HG03521 (cell line): ENCODE data around the gene NSUN6.
"Not testable (repeated sequence)": the region's sequence is repeated elsewhere in the genome, so short reads cannot be mapped to it uniquely, and the experiment has no call there.

ENCODE experiments used
- ATAC-seq: cut with Tn5 transposase; IDR thresholded peaks from one replicate; pipeline ENCODE4 v1.9.1; 2021; ENCODE audit warnings: mild to moderate bottlenecking, moderate library complexity; ENCODE audit not compliant: unreplicated experiment

The NSUN6 gene

GRCh38 chr10:18659819-18660535, 8.6 kb upstream of the NSUN6 start:
- ATAC-seq: peak; percentile 16

- ATAC-seq: peak; percentile 89
These were observed 7.9 kb upstream of the NSUN6 start, which contains the start of gene ARL5B for GRCh38 chr10:18659125-18659818. TSS of gene ARL5B (plus strand) at chr10:18659431. CDS start at chr10:18659638, 207 bp downstream.

GRCh38 chr10:18658271-18659124, 7.1 kb upstream of the NSUN6 start:
- no peak for ATAC-seq

GRCh38 chr10:18656724-18657123, 5.3 kb upstream of the NSUN6 start:
- no peak for ATAC-seq

- ATAC-seq: no peak
These were observed 1.7 kb upstream of the NSUN6 start for GRCh38 chr10:18653112-18653511.

GRCh38 chr10:18650404-18650997, 886 bp downstream of the NSUN6 start:
- no peak for ATAC-seq

GRCh38 chr10:18649364-18649959, 1.9 kb downstream of the NSUN6 start:
- no peak for ATAC-seq

GRCh38 chr10:18647945-18648344, 3.4 kb downstream of the NSUN6 start:
- no peak for ATAC-seq

- no peak for ATAC-seq
These were observed 4.2 kb downstream of the NSUN6 start for GRCh38 chr10:18647151-18647550.

GRCh38 chr10:18639719-18640118, 11.7 kb downstream of the NSUN6 start:
- not testable (repeated sequence) for ATAC-seq

GRCh38 chr10:18637400-18637799, 14.0 kb downstream of the NSUN6 start:
- ATAC-seq: not testable (repeated sequence)

GRCh38 chr10:18635995-18636394, 15.4 kb downstream of the NSUN6 start:
- ATAC-seq: no peak

GRCh38 chr10:18632500-18632899, 18.9 kb downstream of the NSUN6 start:
- ATAC-seq: not testable (repeated sequence)

GRCh38 chr10:18627452-18628018, 23.9 kb downstream of the NSUN6 start:
- ATAC-seq: not testable (repeated sequence)

GRCh38 chr10:18625886-18626285, 25.5 kb downstream of the NSUN6 start:
- ATAC-seq: no peak

GRCh38 chr10:18623671-18624070, 27.7 kb downstream of the NSUN6 start:
- ATAC-seq: not testable (repeated sequence)

GRCh38 chr10:18620856-18621255, 30.5 kb downstream of the NSUN6 start:
- no peak for ATAC-seq

- no peak for ATAC-seq
These were observed 32.4 kb downstream of the NSUN6 start for GRCh38 chr10:18619016-18619415.

GRCh38 chr10:18616337-18616736, 35.0 kb downstream of the NSUN6 start:
- ATAC-seq: no peak

GRCh38 chr10:18615618-18616017, 35.8 kb downstream of the NSUN6 start:
- no peak for ATAC-seq
